HG03521 (cell line): Measurements from ENCODE around the gene PXMP2.

ENCODE experiments used
- ATAC-seq: cut with Tn5 transposase; IDR thresholded peaks from one replicate; pipeline ENCODE4 v1.9.1; 2021; ENCODE audit warnings: mild to moderate bottlenecking, moderate library complexity; ENCODE audit not compliant: unreplicated experiment

PXMP2 gene

DNA sequence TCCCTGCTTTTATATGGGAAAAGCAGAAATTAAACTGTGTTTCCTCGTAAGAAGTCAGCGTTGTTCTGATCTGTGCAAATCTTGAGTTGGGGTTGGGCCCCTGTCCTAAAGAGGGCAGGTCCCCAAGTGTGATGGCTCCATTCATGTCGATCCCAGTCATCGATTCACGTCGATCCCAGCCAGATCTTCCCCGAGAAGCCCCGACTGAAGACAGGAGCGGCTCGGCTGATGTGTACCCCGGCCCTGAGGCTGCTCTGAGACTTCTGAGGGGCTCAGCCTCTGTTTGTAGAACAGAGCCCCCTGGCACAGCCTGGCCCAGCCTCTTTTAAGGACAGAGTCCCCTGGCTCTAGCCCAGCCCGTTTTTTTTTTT, 32.6 kb downstream of the PXMP2 start:
- no peak for ATAC-seq

DNA sequence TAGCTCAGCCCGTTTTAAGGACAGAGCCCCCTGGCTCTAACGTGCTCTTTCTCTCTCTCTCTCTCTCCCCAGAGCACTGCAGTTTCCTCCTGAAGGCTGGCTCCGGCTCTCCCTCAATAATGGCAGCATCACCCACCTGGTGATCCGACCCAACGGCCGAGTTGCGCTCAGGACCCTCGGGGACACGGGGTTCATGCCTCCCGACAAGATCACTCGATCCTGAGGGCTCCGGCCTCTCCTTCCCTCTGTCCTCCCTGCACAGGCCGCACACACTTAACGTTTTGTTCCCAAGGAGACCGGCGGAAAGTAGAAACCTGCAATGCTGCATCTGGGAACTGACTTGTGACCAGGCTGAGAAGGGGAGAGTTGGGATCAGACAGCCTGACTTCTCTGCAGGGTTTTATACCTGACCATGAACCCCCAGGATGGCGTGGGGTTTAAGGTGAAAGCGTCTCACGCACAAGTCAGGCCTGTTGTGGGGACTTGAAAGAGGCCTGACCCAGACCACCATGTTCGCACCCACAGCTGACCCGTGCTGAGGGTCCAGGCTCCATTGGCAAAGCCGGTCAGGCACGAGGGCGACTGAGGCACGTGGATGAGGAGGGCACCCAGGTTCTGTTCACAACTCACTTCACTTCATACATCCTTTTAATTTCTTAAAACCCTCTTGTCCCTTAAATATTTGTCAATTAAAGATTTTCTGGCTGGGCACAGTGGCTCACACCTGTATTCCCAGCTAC, 33.4 kb downstream of the PXMP2 start:
- no peak for ATAC-seq

DNA sequence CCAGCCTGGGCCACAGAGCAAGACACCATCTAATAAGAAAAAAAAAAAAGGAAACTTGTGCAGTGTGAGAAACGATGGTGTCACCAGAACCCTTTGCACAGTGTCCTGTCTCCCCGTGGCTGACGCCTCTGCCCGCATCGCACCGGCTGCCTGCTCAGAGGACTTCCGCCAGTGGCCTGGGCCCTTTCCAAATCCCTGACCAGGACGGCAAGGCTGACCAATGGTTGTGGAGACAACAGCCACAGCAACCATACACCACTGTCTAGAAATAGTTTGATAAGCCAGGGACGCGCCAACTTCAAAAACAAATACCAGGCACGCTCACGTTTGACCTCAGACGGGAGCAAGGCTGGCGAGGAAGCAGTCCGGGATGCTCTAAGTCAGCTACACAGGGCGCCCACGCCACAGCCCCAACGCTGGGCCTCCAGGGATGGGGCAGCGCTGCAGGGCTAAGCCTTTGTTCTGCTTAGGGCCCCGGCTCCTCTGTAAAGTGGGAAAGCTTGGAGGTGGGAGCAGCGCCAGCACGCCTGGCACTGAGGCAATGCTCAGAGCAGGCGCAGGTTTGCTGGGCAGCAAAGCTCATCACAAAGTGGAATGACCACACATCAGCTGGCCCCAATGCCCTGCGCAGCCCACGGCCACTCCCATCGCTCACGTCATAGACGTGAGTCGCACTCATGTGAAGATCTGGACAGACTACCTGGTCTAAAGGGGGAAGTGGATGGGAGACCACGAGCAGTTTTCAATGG, 35.8 kb downstream of the PXMP2 start:
- no peak for ATAC-seq

DNA sequence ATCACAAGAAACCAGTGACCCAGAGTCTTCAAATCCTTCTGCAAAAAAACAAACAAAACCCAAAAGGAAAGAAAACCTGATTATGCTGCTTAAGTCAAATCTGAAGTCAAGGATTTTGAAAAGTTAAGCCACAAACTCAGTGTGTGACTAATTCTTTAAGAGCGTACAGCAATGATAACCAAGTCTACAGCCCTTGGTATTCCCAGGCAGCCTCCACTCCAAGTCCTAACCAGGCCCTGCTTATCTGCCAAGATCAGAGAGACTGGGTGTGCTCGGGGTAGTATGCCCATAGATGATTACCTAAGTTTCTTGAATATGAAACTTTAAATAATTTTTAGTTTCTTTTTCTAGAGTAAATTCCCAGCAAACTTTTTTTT, 36.4 kb downstream of the PXMP2 start:
- no peak for ATAC-seq

DNA sequence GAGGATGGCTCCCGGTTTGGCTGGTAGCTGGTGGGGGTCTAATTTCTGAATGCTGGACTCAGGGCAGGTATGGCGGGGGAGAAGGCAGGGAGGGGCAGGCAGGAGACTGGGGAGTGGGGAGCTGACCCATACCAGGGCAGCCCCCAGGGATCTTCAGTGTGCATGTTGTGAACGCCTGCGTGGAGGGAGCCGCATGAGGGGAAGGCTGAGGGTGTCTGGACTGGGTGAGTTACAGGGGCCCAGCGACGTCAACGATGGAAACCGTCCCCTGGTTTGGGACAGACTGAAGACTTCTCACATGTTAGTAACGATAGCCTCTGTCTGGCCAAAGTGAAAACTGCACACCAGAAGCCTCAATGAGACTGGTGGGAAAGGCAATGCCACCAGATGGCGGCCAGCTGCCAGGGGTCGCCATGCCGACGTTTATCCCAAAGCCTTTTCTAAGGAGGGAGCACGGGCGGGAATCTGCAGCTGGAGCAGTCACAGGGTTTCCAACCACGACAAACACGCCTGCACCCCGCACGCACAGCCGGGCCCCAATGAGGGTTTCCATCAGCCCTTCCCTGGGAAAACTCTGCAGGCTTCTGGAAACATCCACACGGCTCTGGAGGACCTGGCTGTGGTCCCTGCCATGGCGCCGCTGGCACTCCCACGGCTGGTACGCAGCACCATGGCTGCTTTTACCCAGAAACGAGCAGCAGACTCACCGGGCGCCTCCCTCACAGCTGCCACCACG, 37.3 kb downstream of the PXMP2 start:
- ATAC-seq: no peak

DNA sequence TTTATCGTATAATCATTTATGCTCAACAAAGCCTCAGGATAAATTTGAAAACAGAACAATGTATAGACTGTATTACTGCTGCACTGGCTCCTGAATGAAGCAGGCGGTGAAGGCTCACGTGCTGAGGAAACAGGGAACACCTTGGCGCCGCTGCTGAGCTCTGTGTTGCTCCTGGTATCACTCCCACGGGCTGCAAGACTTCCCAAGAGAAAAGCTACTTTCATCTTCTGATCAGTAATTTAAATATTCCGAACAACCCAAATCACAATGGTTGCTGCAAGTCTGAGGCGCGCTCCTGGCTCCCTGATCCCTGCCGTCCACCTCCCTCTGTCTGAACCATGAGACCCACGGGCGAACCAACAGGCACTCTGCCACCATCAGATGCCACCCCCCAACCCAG, 39.0 kb downstream of the PXMP2 start:
- ATAC-seq: no peak

DNA sequence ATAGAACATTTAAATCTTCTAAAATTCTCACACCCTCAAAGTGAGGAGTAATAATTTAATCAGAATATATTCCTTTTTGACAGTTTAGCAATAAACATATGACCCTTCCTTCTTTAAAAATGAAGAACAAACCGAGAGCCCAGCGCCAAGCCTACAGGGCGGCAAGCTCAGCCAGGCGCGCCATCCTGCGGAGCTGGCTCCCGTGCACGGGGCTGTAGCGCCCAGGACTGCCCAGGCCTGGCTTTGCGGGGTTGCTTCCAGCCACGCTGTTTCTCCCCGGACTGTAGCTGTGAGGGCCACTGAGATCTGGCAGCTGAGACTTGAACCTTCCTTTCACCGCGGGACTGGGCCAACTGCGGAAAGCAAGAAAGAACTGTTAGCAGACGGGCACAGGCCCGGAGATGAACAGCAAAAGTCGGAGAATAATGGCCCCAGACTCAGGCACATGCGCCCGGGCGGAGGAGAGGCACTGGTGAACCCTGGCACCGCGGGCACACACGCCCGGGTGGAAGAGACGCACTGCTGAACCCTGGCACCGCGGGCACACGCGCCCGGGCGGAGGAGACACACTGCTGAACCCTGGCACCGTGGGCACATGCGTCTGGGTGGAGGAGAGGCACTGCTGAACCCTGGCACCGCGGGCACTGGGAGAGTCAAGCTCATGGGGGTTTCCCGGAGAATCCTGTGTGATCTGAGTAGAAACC, 39.9 kb downstream of the PXMP2 start:
- ATAC-seq: no peak

DNA sequence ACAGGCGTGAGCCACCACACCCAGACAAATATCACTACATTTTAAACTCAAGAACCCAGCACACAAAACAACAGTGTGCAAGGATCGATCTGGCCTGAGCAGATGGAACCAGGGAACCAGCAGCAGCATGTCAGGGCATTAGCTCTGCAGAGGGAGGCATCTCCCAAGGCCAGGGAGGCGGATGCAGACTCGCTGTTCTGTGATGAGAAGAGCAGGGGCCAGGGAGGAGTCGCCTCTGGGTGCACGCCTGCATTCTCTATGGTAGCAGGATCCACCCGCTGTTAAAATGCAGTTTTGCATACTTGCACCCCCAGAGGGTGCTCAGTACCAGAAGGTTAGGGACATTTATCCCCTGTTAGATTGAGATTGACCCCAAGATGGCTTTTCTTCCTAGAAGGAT, 41.1 kb downstream of the PXMP2 start:
- no peak for ATAC-seq

DNA sequence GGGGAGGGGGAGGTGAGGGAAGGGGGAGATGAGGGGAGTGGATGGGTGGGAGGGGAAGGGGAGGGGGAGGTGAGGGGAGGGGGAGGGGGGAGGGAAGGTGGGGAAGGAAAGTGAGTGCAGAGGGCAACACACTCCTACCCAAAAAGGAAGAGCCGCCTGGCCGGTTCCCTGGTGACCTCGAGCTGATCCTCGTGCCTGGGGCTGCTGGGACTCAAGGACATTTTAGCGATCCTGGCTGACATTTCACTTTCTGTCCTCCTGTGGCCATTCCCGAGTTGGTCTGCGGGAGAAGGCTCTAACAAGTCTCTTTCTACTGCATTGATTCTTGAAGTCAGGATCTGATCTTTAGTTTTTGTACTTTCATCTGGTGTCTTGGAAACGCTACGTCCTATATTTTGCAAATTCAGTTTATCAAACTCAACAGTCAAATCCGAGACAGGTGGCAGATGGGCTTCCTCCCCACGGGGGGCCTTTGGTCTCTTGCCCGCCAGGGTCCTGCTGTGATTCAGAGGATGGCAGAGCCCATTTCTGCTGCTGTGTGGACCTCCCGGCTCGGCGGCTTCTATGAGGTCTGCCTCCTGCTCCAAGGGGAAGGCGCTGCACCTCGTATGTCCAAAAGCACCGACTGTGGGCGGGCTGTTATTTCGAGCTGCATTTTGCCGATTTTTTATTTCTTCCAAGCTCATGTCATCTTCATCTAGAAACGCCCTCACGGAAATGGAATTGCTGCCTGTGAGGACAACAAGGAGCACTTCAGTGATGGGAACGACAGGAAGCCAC, 42.3 kb downstream of the PXMP2 start:
- no peak for ATAC-seq

DNA sequence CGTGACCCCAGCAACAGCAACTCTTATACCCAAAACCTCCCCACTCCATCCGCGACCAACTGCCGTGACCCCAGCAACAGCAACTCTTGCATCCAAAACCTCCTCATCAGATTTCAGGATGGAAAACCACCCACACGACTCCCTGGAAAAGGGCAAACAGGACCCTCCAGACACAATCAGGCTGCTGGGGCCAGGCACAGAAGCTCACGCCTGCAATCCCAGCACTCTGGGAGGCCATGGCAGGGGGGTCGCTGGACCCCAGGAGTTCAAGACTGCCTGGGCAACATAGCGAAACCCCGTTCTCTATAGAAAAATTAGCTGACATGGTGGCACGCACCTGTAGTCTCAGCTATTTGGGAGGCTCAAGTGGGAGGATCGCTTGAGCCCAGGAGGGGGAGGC, 43.0 kb downstream of the PXMP2 start:
- no peak for ATAC-seq

DNA sequence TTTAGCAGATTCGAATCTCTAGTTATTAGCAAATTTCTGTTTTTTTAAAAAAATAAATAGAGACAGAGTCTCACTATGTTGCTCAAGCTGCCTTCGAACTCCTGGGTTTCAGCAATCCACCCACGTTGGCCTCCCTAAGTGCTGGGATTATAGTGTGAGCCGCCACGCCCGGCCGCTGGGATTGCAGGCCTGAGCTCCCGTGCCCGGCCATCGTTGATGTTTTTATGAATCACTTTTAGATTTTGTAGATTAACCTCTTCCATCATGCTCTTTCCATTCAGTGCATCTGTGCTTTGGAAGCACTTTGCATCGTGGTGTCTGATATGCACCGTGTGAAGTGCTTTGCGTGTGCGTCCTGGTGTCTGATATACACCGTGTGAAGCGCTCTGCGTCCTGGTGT, 44.2 kb downstream of the PXMP2 start:
- ATAC-seq: no peak

DNA sequence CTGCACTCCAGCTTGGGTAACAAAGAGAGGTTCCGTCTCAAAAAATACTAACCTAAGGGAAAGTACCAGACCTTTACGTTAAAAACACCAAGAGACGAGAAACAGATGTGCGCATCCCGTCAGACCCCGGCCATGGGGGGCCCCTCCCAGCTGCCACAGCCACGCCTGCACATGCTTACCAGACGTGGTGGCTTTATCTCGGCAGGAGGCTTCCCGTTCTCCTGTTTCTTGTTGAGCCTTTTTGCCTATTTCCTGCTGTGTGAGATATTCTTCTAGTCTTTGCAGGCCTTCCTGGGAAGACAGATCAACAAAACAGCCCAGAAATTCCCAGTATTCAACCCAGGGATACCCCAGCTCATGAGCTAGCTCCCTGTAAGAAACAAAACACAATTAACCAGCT, 46.8 kb downstream of the PXMP2 start:
- no peak for ATAC-seq

DNA sequence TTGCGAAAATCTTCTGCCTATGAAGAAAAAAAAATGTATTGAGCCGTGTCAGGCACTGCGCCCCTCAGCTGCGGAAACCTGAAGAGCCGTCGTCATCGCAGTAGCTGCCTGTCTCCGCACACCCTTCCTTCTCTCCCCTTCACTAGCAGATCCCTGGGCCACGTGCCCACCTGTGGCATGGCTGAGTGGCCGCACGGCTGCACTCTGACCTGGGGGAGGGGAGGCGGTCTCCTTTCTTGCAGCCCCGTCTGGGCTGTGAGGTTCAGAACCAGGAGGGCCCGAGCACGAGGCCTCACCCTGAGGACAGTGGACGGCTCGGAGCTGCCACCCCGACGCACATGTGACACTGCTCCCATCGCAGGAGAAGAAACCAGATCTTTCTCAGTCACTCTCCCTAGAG, 48.1 kb downstream of the PXMP2 start:
- no peak for ATAC-seq

DNA sequence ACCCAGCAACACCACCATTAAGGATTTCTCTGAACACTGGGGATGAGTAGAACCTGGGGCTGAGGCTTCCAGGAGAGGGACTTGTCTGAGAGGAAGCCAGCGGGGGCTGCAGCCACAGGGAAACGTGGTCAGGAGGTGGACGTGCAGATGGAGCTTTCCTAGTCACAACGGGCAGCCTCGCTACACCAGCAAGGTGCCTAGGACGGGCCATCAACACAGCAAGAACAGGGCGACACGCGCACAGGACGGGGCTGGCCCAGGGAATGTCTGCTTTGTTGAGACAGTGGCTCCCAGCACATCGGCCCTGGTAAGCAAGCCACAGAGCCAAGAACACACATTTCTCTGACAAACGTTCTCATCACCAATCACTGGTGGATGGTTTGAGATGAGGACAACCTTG, 49.0 kb downstream of the PXMP2 start:
- no peak for ATAC-seq

DNA sequence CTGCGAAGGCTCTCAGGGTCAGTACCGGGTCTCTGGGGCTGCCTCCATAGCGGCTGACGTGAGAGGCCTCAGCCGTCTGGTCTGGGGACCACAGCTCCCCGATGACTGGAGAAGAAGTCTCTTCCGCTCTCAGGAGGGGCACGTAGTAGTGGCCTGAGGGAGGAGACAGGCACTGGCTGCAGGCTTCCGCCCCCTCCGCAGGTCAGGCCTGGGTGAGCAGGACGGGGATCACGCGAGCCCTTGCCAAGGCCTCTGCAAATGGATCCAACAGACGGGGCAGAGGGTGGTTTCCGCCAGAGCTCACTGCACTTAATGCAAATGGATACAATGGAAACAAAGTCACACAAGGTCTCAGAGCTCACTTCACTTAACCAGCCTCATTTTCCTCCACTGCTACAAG, 49.5 kb downstream of the PXMP2 start:
- ATAC-seq: no peak

DNA sequence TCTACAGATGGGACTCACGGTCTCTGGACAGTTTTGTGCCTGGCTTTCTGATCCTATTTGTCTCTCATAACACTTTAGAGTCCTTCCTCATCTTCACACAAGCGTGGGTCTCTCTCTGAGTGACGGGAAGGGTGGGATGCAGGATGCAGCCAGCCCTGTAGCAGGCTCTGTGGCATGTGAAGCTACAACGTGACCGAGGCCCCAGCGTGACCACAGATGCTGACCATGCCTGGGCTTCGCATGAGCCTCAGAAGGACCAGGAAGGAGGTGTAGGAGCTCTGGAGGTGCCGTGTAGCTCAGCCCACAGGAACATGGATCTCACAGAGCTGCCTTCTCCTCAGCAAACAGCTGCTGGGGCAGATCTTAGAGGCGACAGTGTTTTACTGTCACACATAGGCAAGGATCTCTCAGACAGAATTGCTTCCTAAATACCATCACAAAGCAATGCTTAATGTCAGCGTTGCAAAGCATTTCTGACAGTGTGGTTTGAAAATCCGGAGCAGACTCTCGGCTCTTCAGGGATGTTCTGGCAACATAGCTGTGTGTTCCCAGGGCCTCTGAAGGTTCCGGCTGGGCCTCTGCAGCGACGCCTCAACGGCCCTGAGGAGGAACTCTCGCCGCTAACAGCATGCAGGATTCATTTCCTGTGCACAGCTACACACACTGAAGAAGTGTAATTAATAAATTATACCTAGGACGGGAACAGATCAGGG, 52.4 kb downstream of the PXMP2 start:
- no peak for ATAC-seq

DNA sequence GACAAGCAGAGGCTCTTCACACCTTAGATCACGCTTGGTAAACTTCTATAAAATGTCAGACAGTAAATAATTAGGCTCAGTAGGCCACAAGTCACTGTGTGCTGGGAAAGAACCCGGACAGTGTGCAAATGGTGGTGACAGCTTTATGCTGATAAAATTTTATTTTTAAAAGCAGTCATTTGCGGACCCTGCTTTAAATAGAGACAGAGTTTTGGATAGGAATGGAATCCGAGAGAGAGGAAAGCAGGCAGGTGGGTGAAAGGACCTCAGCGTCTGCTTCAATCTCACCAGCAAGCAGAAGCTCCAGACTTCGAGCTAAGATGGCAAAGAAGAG, 52.9 kb downstream of the PXMP2 start:
- no peak for ATAC-seq

DNA sequence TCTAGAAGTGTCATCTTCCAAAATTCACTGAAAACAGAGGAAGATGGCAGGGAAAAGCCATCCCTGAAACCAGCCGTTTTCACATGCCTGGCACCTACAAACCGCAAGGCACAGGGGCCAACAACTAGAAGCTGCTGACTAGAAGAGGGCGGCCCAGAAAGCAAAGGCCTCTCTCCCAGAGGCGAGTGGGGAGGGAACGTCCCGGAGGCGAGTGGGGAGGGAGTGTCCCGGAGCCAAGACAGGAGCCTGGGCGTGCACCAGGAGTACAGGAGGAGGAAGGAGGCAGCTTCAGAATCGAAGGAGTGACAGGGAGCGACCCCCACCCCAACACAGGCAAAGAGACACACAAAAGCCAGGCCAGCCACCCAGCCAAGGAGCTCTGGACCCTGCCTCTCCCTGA, 53.3 kb downstream of the PXMP2 start:
- ATAC-seq: no peak

DNA sequence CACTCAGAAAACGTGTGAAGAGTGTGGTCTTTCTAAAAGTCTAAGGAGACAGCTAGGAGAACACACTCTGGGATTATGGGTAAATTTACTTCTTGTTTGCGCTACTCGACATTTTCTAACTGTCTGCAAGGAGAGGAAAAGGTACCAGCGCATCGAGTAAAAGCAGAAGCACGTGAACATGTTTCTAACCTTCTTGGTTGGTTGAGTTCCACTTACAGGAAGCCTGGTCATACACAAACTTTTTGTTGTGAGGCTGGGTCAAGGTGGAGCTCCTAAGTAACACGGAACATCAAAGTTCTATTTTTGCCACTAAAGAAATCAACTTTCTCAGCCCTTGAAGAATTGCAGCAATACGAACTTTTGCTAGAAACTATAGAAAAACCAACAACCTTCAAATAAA, 54.2 kb downstream of the PXMP2 start:
- no peak for ATAC-seq

DNA sequence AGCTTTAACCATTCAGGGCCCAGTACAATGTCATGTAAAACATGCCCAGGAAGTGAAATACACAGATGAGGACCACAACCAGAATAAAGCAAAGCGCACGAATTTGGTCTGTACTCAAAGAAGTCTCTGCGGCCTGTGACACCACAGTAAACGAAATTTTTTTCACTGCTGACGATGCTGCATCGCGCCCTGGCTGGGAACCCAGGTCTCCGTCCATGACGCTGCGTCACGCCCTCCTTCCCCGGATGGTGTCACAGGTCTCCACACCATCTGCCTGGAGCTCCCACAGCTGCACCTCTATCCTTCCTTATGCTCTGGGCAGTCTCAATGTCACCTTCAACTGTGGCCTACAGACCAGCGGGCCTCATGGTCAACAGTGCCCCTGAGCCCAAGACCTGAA, 56.4 kb downstream of the PXMP2 start:
- ATAC-seq: no peak
